HepG2 (cell line): ENCODE results near the gene MDH2. TPM values are rescaled to one million over a fixed set of nuclear protein-coding genes. Genes with fewer than 3 reads are reported as not detected.

ENCODE experiments used
- ATRX ChIP-seq: sonication (generic); formaldehyde crosslinking; IDR thresholded peaks from 2 replicates; pipeline ENCODE4 v1.4.0; 2020; ENCODE audit warnings: missing genetic modification reagents, borderline replicate concordance
- HIVEP1 ChIP-seq: sonication (generic); formaldehyde crosslinking; IDR thresholded peaks from 2 replicates; pipeline ENCODE4 v1.4.0; 2020; ENCODE audit warnings: mild to moderate bottlenecking, missing genetic modification reagents
- IRX3 ChIP-seq: sonication (generic); formaldehyde crosslinking; IDR thresholded peaks from 2 replicates; pipeline ENCODE4 v1.8.1; 2023; ENCODE audit warnings: mild to moderate bottlenecking, low read depth, missing genetic modification reagents, borderline replicate concordance
- RAD21 ChIP-seq: fragments of 450-650 bp; formaldehyde crosslinking; IDR thresholded peaks from 2 replicates; pipeline ENCODE4 v1.5.0; 2020; ENCODE audit warnings: mild to moderate bottlenecking
- ZNF512B ChIP-seq: sonication (generic); formaldehyde crosslinking; IDR thresholded peaks from 2 replicates; pipeline ENCODE4 v1.5.1; 2020; ENCODE audit warnings: missing genetic modification reagents, mild to moderate bottlenecking, borderline replicate concordance
- ZNF564 ChIP-seq: sonication (generic); formaldehyde crosslinking; IDR thresholded peaks from 2 replicates; pipeline ENCODE4 v1.8.1; 2023; ENCODE audit warnings: mild to moderate bottlenecking, missing genetic modification reagents
- polyA plus RNA-seq, 8 experiments: library from polyadenylated mRNA; depleted of rRNA in 3 of 8; stranded (reverse) in 7 of 8; unstranded in 1 of 8; fragments of >200 nt; fragmentation: Illumina TruSeq in 4 of 8; extraction: Trizol in 4 of 8; gene quantifications; 2 replicates each; pipeline versions ENCODE4 v1.2.1 to v1.2.3, GENCODE V29; 2011 to 2016; ENCODE audit warnings: low read depth in 4 of 8, missing spikeins in 1 of 8, mixed read lengths in 1 of 8; ENCODE audit not compliant: insufficient read depth in 1 of 8
- total RNA-seq, 5 experiments: library from RNA; depleted of rRNA; stranded (reverse); fragments of >200 nt; fragmentation: Illumina TruSeq; extraction: Trizol; gene quantifications; 2 replicates each; pipeline ENCODE4 v1.2.3, GENCODE V29; 2016; ENCODE audit warnings: low read depth in 1 of 5
- TF ChIP-seq, protein P1 (sequence below): sonication (generic); formaldehyde crosslinking; IDR thresholded peaks from 2 replicates; pipeline ENCODE4 v1.5.1; 2020; ENCODE audit warnings: missing genetic modification reagents, mild to moderate bottlenecking, borderline replicate concordance
- TF ChIP-seq, protein P2 (sequence below): sonication (generic); formaldehyde crosslinking; conservative IDR thresholded peaks from 2 replicates; pipeline ENCODE4 v1.8.0; 2022; ENCODE audit warnings: mild to moderate bottlenecking, moderate library complexity, missing genetic modification reagents
- TF ChIP-seq, protein P3 (sequence below): sonication (generic); formaldehyde crosslinking; IDR thresholded peaks from 2 replicates; pipeline ENCODE4 v1.5.0; 2020; ENCODE audit warnings: mild to moderate bottlenecking, missing genetic modification reagents, borderline replicate concordance

MDH2 gene
- total and polyA plus RNA-seq, 2 of the 13 experiments (the other 11 are each of a cell fraction or from before 2014, with no cell fraction given) = 81.4 to 90.3 TPM

- no peak for TF ChIP-seq ZNF512B (CRISPR knock-in tag)
- TF ChIP-seq, protein P1, sequence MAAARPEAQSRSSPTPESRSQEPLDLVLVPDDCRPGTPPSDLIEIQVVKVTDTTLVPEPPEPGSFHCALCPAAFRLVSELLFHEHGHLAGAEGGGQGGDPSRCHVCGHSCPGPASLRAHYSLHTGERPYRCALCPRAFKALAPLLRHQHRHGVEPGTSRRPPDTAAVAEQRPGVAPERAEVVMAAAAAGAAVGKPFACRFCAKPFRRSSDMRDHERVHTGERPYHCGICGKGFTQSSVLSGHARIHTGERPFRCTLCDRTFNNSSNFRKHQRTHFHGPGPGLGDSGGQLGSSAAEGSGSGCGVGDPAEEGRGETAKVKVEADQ = peak; percentile 87
- TF ChIP-seq, protein P2, sequence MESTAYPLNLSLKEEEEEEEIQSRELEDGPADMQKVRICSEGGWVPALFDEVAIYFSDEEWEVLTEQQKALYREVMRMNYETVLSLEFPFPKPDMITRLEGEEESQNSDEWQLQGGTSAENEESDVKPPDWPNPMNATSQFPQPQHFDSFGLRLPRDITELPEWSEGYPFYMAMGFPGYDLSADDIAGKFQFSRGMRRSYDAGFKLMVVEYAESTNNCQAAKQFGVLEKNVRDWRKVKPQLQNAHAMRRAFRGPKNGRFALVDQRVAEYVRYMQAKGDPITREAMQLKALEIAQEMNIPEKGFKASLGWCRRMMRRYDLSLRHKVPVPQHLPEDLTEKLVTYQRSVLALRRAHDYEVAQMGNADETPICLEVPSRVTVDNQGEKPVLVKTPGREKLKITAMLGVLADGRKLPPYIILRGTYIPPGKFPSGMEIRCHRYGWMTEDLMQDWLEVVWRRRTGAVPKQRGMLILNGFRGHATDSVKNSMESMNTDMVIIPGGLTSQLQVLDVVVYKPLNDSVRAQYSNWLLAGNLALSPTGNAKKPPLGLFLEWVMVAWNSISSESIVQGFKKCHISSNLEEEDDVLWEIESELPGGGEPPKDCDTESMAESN (CRISPR knock-in tag) = peak; percentile 86; the same call in 1 of the 2 replicates
- peak; percentile 13; the same call in 1 of the 2 replicates for TF ChIP-seq RAD21 (CRISPR knock-in tag)
- TF ChIP-seq, protein P3, sequence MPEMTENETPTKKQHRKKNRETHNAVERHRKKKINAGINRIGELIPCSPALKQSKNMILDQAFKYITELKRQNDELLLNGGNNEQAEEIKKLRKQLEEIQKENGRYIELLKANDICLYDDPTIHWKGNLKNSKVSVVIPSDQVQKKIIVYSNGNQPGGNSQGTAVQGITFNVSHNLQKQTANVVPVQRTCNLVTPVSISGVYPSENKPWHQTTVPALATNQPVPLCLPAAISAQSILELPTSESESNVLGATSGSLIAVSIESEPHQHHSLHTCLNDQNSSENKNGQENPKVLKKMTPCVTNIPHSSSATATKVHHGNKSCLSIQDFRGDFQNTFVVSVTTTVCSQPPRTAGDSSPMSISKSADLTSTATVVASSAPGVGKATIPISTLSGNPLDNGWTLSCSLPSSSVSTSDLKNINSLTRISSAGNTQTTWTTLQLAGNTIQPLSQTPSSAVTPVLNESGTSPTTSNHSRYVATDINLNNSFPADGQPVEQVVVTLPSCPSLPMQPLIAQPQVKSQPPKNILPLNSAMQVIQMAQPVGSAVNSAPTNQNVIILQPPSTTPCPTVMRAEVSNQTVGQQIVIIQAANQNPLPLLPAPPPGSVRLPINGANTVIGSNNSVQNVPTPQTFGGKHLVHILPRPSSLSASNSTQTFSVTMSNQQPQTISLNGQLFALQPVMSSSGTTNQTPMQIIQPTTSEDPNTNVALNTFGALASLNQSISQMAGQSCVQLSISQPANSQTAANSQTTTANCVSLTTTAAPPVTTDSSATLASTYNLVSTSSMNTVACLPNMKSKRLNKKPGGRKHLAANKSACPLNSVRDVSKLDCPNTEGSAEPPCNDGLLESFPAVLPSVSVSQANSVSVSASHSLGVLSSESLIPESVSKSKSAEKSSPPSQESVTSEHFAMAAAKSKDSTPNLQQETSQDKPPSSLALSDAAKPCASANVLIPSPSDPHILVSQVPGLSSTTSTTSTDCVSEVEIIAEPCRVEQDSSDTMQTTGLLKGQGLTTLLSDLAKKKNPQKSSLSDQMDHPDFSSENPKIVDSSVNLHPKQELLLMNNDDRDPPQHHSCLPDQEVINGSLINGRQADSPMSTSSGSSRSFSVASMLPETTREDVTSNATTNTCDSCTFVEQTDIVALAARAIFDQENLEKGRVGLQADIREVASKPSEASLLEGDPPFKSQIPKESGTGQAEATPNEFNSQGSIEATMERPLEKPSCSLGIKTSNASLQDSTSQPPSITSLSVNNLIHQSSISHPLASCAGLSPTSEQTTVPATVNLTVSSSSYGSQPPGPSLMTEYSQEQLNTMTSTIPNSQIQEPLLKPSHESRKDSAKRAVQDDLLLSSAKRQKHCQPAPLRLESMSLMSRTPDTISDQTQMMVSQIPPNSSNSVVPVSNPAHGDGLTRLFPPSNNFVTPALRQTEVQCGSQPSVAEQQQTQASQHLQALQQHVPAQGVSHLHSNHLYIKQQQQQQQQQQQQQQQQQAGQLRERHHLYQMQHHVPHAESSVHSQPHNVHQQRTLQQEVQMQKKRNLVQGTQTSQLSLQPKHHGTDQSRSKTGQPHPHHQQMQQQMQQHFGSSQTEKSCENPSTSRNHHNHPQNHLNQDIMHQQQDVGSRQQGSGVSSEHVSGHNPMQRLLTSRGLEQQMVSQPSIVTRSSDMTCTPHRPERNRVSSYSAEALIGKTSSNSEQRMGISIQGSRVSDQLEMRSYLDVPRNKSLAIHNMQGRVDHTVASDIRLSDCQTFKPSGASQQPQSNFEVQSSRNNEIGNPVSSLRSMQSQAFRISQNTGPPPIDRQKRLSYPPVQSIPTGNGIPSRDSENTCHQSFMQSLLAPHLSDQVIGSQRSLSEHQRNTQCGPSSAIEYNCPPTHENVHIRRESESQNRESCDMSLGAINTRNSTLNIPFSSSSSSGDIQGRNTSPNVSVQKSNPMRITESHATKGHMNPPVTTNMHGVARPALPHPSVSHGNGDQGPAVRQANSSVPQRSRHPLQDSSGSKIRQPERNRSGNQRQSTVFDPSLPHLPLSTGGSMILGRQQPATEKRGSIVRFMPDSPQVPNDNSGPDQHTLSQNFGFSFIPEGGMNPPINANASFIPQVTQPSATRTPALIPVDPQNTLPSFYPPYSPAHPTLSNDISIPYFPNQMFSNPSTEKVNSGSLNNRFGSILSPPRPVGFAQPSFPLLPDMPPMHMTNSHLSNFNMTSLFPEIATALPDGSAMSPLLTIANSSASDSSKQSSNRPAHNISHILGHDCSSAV = no peak
- peak; percentile 72; the same call in 1 of the 2 replicates for TF ChIP-seq ZNF564
- TF ChIP-seq IRX3 (CRISPR knock-in tag) = 0 out of 2 replicates have a peak, but pooled peaks have one; percentile 80
- peak; percentile 65; the same call in 1 of the 2 replicates for TF ChIP-seq HIVEP1
- no peak for TF ChIP-seq ATRX
Observed at GRCh38 chr7:76047811-76048667, at the start of gene MDH2, which contains the start of gene STYXL1 (continued).
